IPS DF 4.7 (cell line): Measurements from ENCODE around the gene DPP7.

ENCODE experiments used
- DNase-seq: peaks from one replicate; pipeline ENCODE4 v3.0.0-alpha.2; 2013; ENCODE audit warnings: low spot score; ENCODE audit errors: extremely low read depth

DPP7 gene

GRCh38 chr9:137114613-137115393 lies at the start of gene DPP7:
TSS of gene DPP7 (minus strand) at chr9:137114733. CDS start at chr9:137114713, 20 bp downstream.
- no peak for DNase-seq

GRCh38 chr9:137163805-137164204 lies 49.3 kb upstream of the DPP7 start:
- DNase-seq: no peak

GRCh38 chr9:137163365-137163715 lies 48.8 kb upstream of the DPP7 start:
- DNase-seq: no peak

- no peak for DNase-seq
These were observed 48.2 kb upstream of the DPP7 start for GRCh38 chr9:137162505-137163364.

GRCh38 chr9:137161558-137162486 lies 47.3 kb upstream of the DPP7 start:
- DNase-seq: no peak

- DNase-seq: no peak
These were observed 46.4 kb upstream of the DPP7 start for GRCh38 chr9:137160716-137161557.

- no peak for DNase-seq
These were observed 45.5 kb upstream of the DPP7 start for GRCh38 chr9:137160054-137160425.

- DNase-seq: no peak
These were observed 44.8 kb upstream of the DPP7 start for GRCh38 chr9:137159105-137160053.

GRCh38 chr9:137158625-137159024 lies 44.1 kb upstream of the DPP7 start:
- no peak for DNase-seq

- DNase-seq: no peak
These were observed 43.3 kb upstream of the DPP7 start for GRCh38 chr9:137157618-137158415.

- DNase-seq: no peak
These were observed 42.2 kb upstream of the DPP7 start for GRCh38 chr9:137156567-137157375.

- no peak for DNase-seq
These were observed 38.4 kb upstream of the DPP7 start for GRCh38 chr9:137152844-137153405.

- DNase-seq: no peak
These were observed 36.3 kb upstream of the DPP7 start for GRCh38 chr9:137150617-137151457.

- DNase-seq: no peak
These were observed 35.5 kb upstream of the DPP7 start for GRCh38 chr9:137149942-137150616.

GRCh38 chr9:137149363-137149762 lies 34.8 kb upstream of the DPP7 start:
- DNase-seq: no peak

- no peak for DNase-seq
These were observed 34.1 kb upstream of the DPP7 start for GRCh38 chr9:137148661-137149060.
